HG03025 (cell line): ENCODE measurements around the gene EP400.

Experiments used
- ATAC-seq: cut with Tn5 transposase; IDR thresholded peaks from one replicate; pipeline ENCODE4 v1.9.1; 2021; ENCODE audit warnings: mild to moderate bottlenecking, moderate library complexity; ENCODE audit not compliant: unreplicated experiment, low FRiP score

The EP400 gene

GRCh38 chr12:131922772-131923171 lies 27.0 kb upstream of the EP400 start:
- no peak for ATAC-seq

- peak; percentile 64 for ATAC-seq
Observed at GRCh38 chr12:131923260-131923659, 26.5 kb upstream of the EP400 start.

- ATAC-seq = no peak
Observed at GRCh38 chr12:131927110-131928079, 22.3 kb upstream of the EP400 start.

GRCh38 chr12:131928080-131928710 lies 21.5 kb upstream of the EP400 start:
- ATAC-seq = no peak

DNA sequence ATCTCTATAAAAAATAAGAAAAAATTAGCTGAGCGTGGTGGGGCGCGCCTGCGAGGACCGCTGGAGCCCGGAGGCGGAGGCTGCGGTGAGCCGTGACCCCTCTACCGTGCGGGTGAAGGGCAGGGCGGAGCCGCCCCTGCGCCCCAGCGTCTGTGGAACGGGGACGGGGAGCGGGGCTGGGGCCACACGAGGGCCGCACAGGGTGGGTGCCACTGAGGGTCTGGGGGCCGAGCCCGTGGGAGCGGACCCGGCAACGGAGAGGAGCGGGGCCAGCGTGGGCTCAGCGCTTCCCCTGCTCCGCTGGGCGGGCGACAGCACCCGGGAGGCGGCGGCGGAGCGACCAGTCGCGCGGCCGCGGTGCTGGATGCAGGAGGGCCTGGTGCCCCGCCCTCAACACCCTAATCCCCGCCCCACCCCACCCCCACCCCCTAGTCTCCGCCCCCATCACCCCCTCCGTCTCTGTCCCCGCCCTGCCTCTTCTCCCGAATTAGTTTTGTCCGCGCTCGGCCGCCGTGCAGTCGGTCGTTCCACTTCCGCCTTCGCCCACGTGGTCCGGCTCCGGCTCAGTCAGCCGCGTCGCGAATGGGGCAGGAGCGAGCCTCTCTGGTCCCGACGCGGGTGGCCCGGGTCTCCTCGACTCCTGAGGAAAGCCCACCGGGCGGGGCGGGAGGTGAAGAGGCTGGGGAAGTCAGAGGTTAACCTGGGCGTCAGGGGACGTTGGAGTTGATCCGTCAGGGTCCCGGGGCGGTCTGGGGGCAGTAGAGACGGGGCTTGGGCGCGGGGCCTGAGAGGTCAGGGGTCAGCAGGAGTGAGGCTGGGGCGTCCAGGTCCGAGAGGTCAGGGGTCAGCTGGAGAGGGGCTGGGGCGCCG lies 20.8 kb upstream of the EP400 start, which contains the start of gene PUS1:
Gene PUS1, plus strand, starts transcription at position 566 of the 870 bp plus-strand sequence. CDS start 447 bp downstream, outside the sequence.
- ATAC-seq = peak; percentile 51

- ATAC-seq = peak; percentile 20
Observed at GRCh38 chr12:131929581-131930456, 19.9 kb upstream of the EP400 start.

GRCh38 chr12:131930510-131930909 lies 19.2 kb upstream of the EP400 start:
- no peak for ATAC-seq

DNA sequence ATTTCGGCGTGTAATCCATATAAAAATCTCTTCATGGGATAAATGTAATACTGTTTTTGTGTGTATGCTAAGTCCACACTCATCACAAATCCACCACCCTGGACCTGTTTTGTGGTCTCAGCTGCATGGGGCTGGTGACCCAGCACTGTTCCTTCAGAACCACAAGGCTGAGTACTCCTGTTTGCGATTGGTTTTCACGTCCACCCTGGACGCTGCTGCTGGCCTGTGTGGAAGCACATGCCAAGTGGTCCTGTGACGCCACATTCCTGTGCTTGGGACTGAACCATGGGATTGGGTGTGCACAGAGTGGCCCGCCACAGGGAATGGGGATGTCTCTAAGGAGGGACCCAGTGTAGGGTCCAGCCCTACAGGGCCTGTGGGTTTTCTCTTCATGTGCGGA lies 16.4 kb upstream of the EP400 start:
- no peak for ATAC-seq

DNA sequence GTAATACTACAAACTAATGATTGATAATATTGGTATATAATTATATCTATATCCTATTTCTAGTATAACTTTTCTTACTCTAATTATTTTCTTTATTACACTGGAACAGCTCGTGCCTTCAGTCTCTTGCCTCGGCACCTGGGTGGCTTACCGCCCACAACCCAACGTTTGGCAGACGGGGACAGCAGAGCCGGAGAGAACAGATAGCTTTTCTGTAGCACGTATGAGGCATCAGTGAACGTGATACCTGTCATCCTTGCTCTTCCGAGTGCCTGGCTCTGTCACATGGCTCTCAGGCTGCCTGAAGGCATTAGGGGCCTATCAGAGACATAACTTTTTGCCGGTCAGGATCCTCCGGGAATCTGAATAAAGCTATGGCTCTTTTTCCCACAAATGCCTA lies 15.2 kb upstream of the EP400 start:
- ATAC-seq = no peak

- no peak for ATAC-seq
Observed at GRCh38 chr12:131938082-131938481, 11.7 kb upstream of the EP400 start.

GRCh38 chr12:131939007-131939406 lies 10.7 kb upstream of the EP400 start:
- no peak for ATAC-seq

DNA sequence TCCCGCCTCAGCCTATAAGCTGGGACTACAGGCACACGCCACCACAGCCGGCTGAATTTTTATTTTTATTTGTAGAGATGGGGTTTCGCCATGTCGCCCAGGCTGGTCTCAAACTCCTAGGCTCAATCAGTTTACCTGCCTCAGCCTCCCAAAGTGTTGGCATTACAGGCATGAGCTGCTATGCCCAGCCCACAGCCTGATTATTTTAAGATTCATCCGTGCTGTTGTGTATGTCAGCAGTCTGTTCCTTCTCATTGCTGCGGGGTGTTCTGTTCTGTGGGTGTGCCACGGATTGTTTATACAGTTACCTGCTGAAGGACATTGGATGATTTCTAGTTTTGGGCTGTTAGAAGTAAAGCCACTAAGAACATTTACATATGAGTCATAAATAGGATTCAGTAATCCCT lies 9.6 kb upstream of the EP400 start:
- ATAC-seq = no peak

GRCh38 chr12:131941116-131941986 lies 8.4 kb upstream of the EP400 start:
- no peak for ATAC-seq

GRCh38 chr12:131941987-131942341 lies 7.8 kb upstream of the EP400 start:
- no peak for ATAC-seq

DNA sequence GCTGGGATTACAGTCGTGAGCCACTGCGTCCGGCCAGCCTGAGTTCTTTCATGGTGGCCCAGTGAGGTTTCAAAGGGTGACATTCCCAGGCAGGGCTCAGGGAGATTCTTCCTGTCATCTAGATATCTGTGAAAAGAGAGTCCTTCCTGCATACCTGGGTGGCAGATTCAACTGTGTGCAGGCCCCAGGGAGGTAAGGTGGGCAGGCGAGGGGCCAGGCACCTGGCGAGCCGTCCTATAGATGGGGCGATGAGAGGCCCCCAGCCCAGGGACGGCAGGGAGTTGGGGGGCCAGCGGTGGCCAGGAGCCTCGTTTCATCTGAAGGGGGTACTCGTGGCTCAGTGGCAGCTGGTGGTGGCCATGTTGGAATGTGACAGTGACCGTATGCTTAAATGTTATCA lies 7.1 kb upstream of the EP400 start:
- no peak for ATAC-seq

DNA sequence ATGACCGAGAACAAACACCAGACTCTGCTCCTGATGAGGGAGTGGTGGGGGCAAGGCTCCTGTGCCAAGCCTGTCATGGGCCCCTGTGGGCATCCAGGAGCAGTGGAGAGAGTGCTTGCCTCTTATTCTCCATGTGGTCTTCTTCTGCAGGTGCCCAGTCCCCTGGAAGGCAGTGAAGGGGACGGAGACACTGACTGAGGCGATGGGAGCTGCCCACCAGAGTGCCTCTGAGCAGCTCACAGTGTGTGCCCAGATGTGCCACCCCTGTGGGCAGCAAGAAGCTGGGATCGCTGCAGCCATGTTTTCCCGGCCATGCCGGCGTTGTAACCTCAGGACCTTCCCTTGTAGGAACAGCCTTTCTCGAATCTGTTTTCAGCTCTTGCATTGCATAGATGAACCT lies 6.4 kb upstream of the EP400 start:
- no peak for ATAC-seq

DNA sequence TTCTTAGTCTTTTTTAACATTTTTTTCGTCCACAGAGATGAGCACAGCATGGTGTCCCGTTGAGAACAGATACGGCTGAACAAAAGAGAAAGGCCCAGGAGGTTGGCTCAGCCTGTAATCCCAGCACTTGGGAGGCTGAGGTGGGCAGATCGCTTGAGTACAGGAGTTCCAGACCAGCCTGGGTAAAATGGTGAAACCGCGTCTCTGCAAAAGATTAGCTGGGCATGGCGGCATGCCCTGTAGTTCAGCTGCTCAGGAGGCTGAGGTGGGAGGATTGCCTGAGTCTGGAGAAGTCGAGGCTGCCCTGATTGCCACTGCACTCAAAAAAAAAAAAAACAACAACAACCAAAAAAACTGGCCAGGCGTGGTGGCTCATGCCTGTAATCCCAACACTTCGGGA lies 5.9 kb upstream of the EP400 start:
- ATAC-seq = no peak

GRCh38 chr12:131944601-131945251 lies 5.0 kb upstream of the EP400 start:
- no peak for ATAC-seq
